K562 (cell line): Measurements from ENCODE around the gene NAXE. TPM values are rescaled to one million over a fixed set of nuclear protein-coding genes. Genes with fewer than 3 reads are reported as not detected.
A peak's percentile ranks its signal among the peaks of the same experiment; 100 is the strongest.

Experiments
- EWSR1 ChIP-seq: fragments of 450-650 bp; IDR thresholded peaks from 2 replicates; pipeline ENCODE4 v1.6.1; 2018; ENCODE audit warnings: borderline replicate concordance, mild to moderate bottlenecking, low read depth, moderate library complexity; ENCODE audit not compliant: partially characterized antibody
- NONO ChIP-seq, 2 experiments: fragments of 200-400 bp in 1 of 2; fragments of 450-650 bp in 1 of 2; formaldehyde crosslinking in 1 of 2; IDR thresholded peaks; 2 replicates each; pipeline ENCODE4 v1.6.1; 2017; ENCODE audit warnings: low read depth in 2 of 2, mild to moderate bottlenecking in 2 of 2, moderate library complexity in 2 of 2, low read length in 1 of 2
- NRF1 ChIP-seq, 2 experiments: fragments of 450-650 bp; IDR thresholded peaks in 1 of 2; conservative IDR thresholded peaks in 1 of 2; 2 replicates each; pipeline ENCODE4 v1.6.1; 2014; ENCODE audit warnings: mild to moderate bottlenecking in 2 of 2
- RBM17 ChIP-seq: fragments of 200-400 bp; formaldehyde crosslinking; IDR thresholded peaks from 2 replicates; pipeline ENCODE4 v1.6.1; 2017; ENCODE audit warnings: low read depth, mild to moderate bottlenecking, low read length, borderline replicate concordance
- SMAD3 ChIP-seq: fragments of 450-650 bp; formaldehyde crosslinking; conservative IDR thresholded peaks from 2 replicates; pipeline ENCODE4 v1.4.0; 2020; ENCODE audit warnings: mild to moderate bottlenecking
- TCFL5 ChIP-seq: fragments of 250-450 bp; sonication (Bioruptor Pico); conservative IDR thresholded peaks from 2 replicates; pipeline ENCODE4 v1.6.1; 2021; ENCODE audit warnings: mild to moderate bottlenecking, moderate library complexity, matching md5 sums
- YY1 ChIP-seq, 3 experiments: IDR thresholded peaks; 2 replicates each; pipeline ENCODE4 v1.6.1; 2011; ENCODE audit warnings: low read length in 2 of 3, mild to moderate bottlenecking in 2 of 3, moderate library complexity in 2 of 3, borderline replicate concordance in 1 of 3, control low read depth in 1 of 3, low read depth in 1 of 3; ENCODE audit not compliant: insufficient read depth in 3 of 3, insufficient replicate concordance in 2 of 3, control insufficient read depth in 1 of 3, insufficient read length in 1 of 3; ENCODE audit errors: extremely low read depth in 1 of 3
- ZBTB40 ChIP-seq, 2 experiments: fragments of 450-650 bp in 1 of 2; sonication (generic) in 1 of 2; formaldehyde crosslinking in 1 of 2; IDR thresholded peaks; 2 replicates each; pipeline versions ENCODE4 v1.7.1 to v1.9.0; 2016 to 2022; ENCODE audit warnings: inconsistent platforms in 1 of 2, mild to moderate bottlenecking in 1 of 2, missing genetic modification reagents in 1 of 2
- ZC3H4 ChIP-seq: sonication (generic); formaldehyde crosslinking; IDR thresholded peaks from 2 replicates; pipeline ENCODE4 v1.9.0; 2021; ENCODE audit warnings: missing genetic modification reagents, borderline replicate concordance
- ZNF586 ChIP-seq: fragments of 450-650 bp; formaldehyde crosslinking; conservative IDR thresholded peaks from 2 replicates; pipeline ENCODE4 v1.4.0; 2020; ENCODE audit warnings: mild to moderate bottlenecking, moderate library complexity
- polyA plus RNA-seq, 8 experiments: library from polyadenylated mRNA; depleted of rRNA in 4 of 8; stranded (reverse) in 5 of 8; unstranded in 3 of 8; fragments of >200 nt; fragmentation: Nextera tagmentation in 2 of 8; fragmentation: Illumina TruSeq in 1 of 8; extraction: Ambion mirVana in 2 of 8; extraction: Trizol in 1 of 8; gene quantifications; 2 replicates each; pipeline versions ENCODE4 v1.2.1 to v1.2.3, GENCODE V29; 2011 to 2014; ENCODE audit warnings: inconsistent platforms in 1 of 8, missing spikeins in 1 of 8
- total RNA-seq, 7 experiments: library from RNA; depleted of rRNA in 6 of 7; stranded (reverse); fragments of >200 nt in 6 of 7; fragmentation: Illumina TruSeq in 2 of 7; extraction: Trizol in 2 of 7; gene quantifications; 2 replicates each; pipeline versions ENCODE4 v1.2.1 to v1.2.3, GENCODE V29; 2011 to 2021; ENCODE audit warnings: low replicate concordance in 1 of 7
- TF ChIP-seq, protein P1 (sequence below): sonication (generic); formaldehyde crosslinking; IDR thresholded peaks from 2 replicates; pipeline ENCODE4 v1.8.0; 2022; ENCODE audit warnings: mild to moderate bottlenecking, missing genetic modification reagents

NAXE gene
- total and polyA plus RNA-seq, 9 of the 15 experiments (the other 6 are each of a cell fraction or from before 2014, with no cell fraction given), result 27.3 to 137 (median 90.0) TPM

DNA sequence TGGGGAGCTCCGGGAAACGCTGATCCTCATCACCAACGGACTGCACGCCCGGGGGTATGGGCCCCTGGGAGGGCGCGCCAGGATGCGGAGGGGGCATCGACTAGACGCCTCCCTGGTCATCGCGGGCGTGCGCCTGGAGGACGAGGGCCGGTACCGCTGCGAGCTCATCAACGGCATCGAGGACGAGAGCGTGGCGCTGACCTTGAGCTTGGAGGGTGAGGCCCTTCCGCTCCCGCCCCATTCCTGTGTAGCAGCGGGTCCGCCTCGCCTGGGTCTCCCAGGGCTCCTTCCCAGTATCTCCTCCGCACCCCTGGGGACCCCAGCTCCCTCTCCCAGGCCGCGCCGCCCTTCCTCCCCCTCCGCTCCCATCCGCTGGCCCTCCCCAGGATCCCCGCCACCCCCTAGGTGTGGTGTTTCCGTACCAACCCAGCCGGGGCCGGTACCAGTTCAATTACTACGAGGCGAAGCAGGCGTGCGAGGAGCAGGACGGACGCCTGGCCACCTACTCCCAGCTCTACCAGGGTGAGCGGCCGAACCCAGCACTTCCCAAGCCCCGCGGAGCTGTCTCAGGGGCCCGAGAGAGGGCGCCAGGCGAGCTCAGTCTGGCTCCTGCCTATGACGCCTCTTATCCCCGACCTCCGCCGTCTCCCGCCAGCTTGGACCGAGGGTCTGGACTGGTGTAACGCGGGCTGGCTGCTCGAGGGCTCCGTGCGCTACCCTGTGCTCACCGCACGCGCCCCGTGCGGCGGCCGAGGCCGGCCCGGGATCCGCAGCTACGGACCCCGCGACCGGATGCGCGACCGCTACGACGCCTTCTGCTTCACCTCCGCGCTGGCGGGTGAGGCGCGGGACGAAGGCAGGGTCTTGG lies 32.6 kb downstream of the NAXE start (continued):
- TF ChIP-seq ZBTB40 (IDR thresholded peaks at IDR 0.05), result no peak
- TF ChIP-seq ZBTB40 (CRISPR knock-in tag; IDR thresholded peaks at IDR 0.05), result no peak
- no peak; a peak in 2 of 4 replicates for TF ChIP-seq NRF1 (conservative IDR thresholded peaks at IDR 0.05 in 1 of 2, IDR thresholded peaks at IDR 0.05 in 1 of 2)
- no peak for TF ChIP-seq SMAD3 (CRISPR knock-in tag)
- TF ChIP-seq, protein P1, sequence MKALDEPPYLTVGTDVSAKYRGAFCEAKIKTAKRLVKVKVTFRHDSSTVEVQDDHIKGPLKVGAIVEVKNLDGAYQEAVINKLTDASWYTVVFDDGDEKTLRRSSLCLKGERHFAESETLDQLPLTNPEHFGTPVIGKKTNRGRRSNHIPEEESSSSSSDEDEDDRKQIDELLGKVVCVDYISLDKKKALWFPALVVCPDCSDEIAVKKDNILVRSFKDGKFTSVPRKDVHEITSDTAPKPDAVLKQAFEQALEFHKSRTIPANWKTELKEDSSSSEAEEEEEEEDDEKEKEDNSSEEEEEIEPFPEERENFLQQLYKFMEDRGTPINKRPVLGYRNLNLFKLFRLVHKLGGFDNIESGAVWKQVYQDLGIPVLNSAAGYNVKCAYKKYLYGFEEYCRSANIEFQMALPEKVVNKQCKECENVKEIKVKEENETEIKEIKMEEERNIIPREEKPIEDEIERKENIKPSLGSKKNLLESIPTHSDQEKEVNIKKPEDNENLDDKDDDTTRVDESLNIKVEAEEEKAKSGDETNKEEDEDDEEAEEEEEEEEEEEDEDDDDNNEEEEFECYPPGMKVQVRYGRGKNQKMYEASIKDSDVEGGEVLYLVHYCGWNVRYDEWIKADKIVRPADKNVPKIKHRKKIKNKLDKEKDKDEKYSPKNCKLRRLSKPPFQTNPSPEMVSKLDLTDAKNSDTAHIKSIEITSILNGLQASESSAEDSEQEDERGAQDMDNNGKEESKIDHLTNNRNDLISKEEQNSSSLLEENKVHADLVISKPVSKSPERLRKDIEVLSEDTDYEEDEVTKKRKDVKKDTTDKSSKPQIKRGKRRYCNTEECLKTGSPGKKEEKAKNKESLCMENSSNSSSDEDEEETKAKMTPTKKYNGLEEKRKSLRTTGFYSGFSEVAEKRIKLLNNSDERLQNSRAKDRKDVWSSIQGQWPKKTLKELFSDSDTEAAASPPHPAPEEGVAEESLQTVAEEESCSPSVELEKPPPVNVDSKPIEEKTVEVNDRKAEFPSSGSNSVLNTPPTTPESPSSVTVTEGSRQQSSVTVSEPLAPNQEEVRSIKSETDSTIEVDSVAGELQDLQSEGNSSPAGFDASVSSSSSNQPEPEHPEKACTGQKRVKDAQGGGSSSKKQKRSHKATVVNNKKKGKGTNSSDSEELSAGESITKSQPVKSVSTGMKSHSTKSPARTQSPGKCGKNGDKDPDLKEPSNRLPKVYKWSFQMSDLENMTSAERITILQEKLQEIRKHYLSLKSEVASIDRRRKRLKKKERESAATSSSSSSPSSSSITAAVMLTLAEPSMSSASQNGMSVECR (CRISPR knock-in tag), result no peak; the same call in none of the 2 replicates
- TF ChIP-seq EWSR1, result no peak
- TF ChIP-seq YY1 (IDR thresholded peaks at IDR 0.05; ENCODE audit: borderline replicate concordance in 1 of 3, control insufficient read depth in 1 of 3, extremely low read depth in 1 of 3, insufficient read depth in 3 of 3, insufficient read length in 1 of 3, insufficient replicate concordance in 2 of 3, low read depth in 1 of 3, low read length in 2 of 3), result peak in 2 of 3 experiments; percentile 61 to 82
- no peak for TF ChIP-seq ZC3H4 (CRISPR knock-in tag)
- TF ChIP-seq RBM17, result no peak
- no peak for TF ChIP-seq ZNF586 (CRISPR knock-in tag)
- no peak; a peak in 1 of 4 replicates for TF ChIP-seq NONO (IDR thresholded peaks at IDR 0.05; ENCODE audit: low read depth in 2 of 2, low read length in 1 of 2)
- TF ChIP-seq TCFL5 (CRISPR knock-in tag), result no peak
